GM18519 (cell line): Measurements from ENCODE around the gene PSMD1.

Experiments
- ATAC-seq: cut with Tn5 transposase; IDR thresholded peaks from one replicate; pipeline ENCODE4 v1.9.1; 2021; ENCODE audit warnings: mild to moderate bottlenecking, moderate library complexity; ENCODE audit not compliant: unreplicated experiment, low FRiP score

Gene PSMD1

GRCh38 chr2:231104115-231104713, 47.5 kb downstream of the PSMD1 start:
- peak; percentile 51 for ATAC-seq

- no peak for ATAC-seq
These were observed 53.9 kb downstream of the PSMD1 start for GRCh38 chr2:231110551-231110950.

GRCh38 chr2:231111987-231112386, 55.3 kb downstream of the PSMD1 start:
- no peak for ATAC-seq

- no peak for ATAC-seq
These were observed 56.8 kb downstream of the PSMD1 start for GRCh38 chr2:231113489-231113888.

GRCh38 chr2:231115651-231116050, 59.0 kb downstream of the PSMD1 start:
- no peak for ATAC-seq

- no peak for ATAC-seq
These were observed 60.5 kb downstream of the PSMD1 start for GRCh38 chr2:231117148-231117547.

GRCh38 chr2:231117922-231118613, 61.4 kb downstream of the PSMD1 start:
- ATAC-seq: no peak

GRCh38 chr2:231118614-231118942, 61.9 kb downstream of the PSMD1 start:
- ATAC-seq: no peak

GRCh38 chr2:231123362-231123898, 66.8 kb downstream of the PSMD1 start:
- no peak for ATAC-seq

- no peak for ATAC-seq
These were observed 68.3 kb downstream of the PSMD1 start, which contains the start of gene HTR2B for GRCh38 chr2:231124838-231125568. HTR2B (minus strand) TSS chr2:231125042; CDS start chr2:231123764, 1,278 bp downstream.

GRCh38 chr2:231126123-231126522, 69.5 kb downstream of the PSMD1 start:
- no peak for ATAC-seq

GRCh38 chr2:231127480-231127879, 70.8 kb downstream of the PSMD1 start:
- ATAC-seq: no peak

GRCh38 chr2:231127936-231128335, 71.3 kb downstream of the PSMD1 start:
- no peak for ATAC-seq

- no peak for ATAC-seq
These were observed 71.9 kb downstream of the PSMD1 start for GRCh38 chr2:231128541-231128940.

- ATAC-seq: no peak
These were observed 72.5 kb downstream of the PSMD1 start for GRCh38 chr2:231129216-231129615.

GRCh38 chr2:231130336-231131056, 73.8 kb downstream of the PSMD1 start:
- no peak for ATAC-seq

GRCh38 chr2:231132129-231132528, 75.5 kb downstream of the PSMD1 start:
- ATAC-seq: no peak

- no peak for ATAC-seq
These were observed 76.9 kb downstream of the PSMD1 start for GRCh38 chr2:231133365-231134099.

GRCh38 chr2:231134910-231135655, 78.4 kb downstream of the PSMD1 start:
- ATAC-seq: no peak
